T-helper 2 cell (primary cell): ENCODE measurements around the gene SNX13.
"Not testable (repeated sequence)": the region's sequence is repeated elsewhere in the genome, so short reads cannot be mapped to it uniquely, and the experiment has no call there.

Experiments used
- DNase-seq, 5 experiments: peaks; one replicate each; pipeline versions ENCODE4 v3.0.0 to v3.0.0-alpha.2; 2012 to 2022

SNX13 gene

DNA sequence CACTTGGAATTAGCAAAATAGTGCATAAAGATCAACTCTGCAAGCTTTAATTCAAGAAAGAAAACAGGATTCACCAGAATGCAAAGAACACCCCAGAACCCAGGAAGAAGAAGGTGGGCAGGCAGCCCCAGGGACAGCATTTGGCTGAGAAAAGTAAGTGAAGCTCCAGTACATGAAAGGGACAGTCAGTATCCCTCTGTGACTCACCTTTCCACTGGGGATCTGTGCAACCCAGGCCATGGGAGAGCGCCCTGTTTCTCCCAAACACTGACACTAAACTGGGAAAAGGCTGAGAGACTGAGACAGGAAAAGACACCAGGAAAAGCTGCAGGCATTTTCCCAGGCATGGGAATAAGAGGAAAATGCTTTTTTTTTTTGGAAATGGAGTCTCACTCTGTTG lies 28.2 kb downstream of the SNX13 start:
- DNase-seq: no peak

DNA sequence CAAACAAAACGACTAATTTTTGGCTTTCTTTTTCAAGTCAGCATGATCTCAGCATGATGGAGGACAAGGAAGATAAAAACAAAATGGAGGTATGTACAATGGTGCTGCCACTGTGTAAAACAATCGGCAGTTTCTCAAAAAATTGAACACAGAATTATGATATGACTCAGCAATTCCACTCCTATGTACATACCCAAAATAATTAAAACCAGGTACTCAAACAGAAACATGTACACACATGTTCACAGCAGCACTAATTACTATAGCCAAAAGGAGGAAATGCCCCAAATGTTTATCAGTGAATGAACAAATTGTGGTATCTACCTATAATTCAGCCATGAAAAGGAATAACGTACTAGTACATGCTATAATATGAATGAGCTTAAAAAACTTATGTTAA lies 29.9 kb downstream of the SNX13 start:
- DNase-seq: peak in 1 of 5 experiments; percentile 10

DNA sequence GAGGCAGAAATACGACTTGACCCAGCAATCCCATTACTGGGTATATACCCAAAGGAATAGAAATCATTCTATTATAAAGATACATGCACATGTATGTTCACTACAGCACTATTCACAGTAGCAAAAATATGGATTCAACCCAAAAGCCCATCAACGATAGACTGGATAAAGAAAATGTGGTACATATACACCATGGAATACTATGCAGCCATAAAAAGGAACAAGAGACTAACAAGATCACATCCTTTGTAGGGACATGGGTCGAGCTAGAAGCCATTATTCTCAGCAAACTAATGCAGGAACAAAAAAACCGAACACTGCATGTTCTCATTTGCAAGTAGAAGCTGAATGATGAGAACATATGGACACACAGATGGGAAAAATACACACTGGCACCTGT lies 31.0 kb downstream of the SNX13 start:
- DNase-seq: not testable (repeated sequence)

DNA sequence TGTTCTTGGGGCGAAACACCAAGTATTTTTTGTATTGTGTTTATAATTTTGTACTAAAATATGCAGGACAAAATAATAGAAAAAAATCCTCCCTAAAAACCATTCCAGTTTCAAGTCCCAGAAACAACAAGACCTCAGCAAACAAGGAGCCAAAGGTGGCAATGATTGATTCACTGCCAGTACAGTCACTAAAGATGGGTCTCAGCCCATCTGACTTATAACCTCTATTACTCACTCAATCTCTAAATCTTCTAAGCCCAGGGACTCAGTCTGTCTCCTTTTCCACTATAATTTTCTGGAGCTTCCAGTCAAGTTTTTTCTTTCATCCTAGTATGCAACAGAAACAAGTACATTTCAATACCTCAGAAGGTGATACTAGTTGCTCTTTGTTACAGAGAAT lies 33.3 kb downstream of the SNX13 start:
- no peak for DNase-seq

DNA sequence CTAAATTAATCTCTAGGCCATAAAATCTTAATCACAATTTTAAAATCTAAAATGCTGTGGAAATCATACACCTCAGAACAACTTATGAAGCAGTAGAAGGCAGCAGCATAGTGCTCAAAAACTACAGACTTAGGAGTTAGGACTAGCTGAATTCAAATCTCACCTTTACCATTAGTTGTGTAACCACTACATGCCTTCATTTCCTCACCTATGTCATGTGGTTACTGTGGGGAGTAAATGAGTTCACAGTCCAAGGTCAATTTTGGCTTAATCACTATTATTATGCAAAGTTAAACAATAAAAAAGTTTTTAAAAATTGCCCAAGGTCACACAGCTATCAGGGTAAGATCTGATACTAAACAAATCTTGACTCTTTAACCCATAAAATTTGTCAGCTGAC lies 37.0 kb downstream of the SNX13 start:
- DNase-seq: peak in 1 of 5 experiments; percentile 15

DNA sequence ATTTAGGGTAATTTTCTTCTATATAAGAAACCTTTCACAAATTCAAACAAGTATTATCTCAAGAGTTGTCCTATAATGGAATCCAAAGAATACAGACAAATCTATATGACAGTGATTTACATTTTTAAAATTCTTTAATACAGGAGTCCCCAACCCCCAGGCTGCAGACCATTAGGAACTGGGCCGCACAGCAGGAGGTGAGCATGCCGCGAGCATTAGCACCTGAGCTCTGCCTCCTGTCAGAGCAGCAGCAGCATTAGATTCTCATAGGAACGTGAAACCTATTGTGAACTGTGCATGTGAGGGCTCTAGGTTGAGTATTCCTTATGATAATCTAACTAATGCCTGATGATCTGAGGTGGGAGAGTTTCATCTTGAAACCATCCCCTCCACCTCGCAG lies 37.7 kb downstream of the SNX13 start:
- no peak for DNase-seq

DNA sequence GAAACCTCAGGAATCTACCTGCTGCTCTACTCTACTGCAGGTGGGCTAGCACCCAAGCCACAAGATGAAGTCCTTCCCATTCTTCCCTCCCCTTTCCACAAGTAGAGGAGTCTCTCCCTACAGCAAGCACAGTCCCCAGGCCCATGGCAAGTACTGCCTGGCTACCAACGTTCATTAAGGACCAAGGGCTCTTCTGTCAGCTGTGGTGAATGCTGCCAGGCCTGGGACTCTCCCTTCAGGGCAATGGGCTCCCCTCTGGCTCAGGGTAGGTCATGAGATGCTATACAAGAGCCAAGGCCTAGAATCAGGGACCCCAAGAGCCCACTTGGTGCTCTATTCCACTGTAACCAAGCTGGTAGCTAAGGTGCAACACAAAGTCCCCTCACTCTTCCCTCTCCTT lies 39.8 kb downstream of the SNX13 start:
- no peak for DNase-seq

DNA sequence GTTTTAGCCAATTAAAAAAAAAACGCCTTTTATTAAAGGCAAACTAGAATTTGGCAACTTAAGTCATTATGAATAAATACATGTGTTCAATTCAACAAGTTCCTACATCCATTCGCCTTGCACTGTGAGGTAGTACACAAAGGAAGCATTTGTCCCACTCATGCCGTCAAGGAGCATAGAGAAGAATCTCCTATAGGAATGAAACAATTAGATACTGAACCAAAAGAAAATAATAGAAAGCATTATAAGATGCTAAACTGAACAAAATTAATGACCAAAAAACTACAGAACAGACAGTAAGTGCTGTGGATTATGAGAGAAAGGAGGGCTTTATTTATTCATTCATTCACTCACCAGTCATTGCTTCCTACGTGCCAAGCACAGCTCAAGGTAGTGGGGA lies 42.2 kb downstream of the SNX13 start:
- no peak for DNase-seq

DNA sequence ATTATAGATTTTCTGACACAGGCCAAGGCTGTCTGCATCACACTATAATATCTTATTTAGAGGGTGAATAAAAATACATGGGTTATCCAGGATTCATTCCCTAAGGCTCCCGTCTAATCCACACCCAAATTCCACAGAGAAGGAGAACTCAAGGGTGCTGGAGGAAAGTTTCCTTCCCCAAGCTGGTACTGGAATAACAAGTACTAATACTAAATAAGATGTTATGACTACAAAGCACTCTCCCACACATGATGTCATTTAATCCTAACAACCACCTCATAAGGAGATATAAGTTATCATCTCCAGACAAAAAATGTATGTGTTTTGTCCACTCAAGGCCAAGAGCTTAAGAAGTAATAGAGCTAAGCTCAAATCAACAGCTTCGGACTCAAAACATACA lies 53.0 kb downstream of the SNX13 start:
- no peak for DNase-seq

DNA sequence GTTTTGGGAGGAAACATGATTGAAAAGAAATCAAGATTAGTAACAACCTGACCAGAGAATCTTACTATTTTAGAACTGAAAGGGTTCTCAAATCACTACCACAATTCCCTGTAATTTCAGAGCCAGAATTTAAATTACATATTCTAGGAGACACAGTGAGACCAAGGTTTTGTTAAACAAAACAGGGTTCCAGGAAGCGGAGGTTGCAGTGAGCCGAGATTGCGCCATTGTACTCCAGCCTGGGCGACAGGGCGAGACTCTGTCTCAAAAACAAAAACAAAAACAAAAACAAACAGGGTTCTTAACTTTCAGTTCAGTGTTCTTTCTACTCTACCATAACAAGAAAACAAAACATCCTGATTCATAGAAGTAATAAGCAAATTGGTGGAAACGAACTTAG lies 57.6 kb downstream of the SNX13 start:
- no peak for DNase-seq

DNA sequence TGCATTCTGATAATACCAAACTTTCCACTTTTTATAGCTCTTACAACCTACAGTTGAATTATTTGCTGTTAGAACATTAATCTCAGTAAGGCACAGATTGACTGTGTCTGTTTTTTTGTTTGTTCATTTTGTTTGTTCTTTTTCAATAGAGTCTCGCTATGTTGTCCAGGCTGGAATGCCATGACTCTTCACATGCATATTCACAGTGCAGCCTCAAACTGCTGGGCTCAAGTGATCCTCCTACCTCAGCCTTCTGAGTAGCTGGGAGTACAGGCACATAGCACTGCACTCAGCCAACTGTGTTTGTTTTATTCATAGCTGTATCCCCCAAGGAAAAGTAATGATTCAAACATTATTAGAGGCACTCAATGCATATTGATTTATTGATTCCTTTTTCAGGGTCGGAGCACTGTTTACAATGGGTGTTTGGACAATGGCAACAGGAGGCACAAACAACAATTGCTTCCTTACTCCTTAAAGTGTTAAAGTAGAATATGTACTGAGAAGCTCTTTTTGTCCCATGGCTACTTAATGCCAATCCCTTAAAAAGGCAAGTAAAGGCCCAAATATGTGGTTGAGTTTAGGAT lies 61.1 kb downstream of the SNX13 start:
- DNase-seq: no peak

DNA sequence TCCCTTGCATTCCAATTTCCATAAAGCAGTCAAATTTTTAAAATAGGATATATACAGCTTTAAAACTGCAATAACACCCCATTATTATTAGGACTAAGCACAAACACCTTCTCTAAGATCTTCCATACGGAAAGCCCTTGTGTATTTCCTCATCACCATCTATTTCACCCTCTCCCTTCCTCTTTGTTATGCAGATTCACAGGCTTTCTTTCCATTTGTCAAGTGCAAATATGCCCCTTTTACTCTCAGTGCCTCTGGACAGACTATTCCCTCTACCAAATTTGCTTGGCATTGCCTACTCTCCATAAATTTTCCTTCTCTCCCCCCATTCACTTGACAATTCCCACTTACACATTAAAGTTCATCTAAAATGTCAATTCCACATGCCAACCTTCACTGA lies 61.7 kb downstream of the SNX13 start:
- no peak for DNase-seq

DNA sequence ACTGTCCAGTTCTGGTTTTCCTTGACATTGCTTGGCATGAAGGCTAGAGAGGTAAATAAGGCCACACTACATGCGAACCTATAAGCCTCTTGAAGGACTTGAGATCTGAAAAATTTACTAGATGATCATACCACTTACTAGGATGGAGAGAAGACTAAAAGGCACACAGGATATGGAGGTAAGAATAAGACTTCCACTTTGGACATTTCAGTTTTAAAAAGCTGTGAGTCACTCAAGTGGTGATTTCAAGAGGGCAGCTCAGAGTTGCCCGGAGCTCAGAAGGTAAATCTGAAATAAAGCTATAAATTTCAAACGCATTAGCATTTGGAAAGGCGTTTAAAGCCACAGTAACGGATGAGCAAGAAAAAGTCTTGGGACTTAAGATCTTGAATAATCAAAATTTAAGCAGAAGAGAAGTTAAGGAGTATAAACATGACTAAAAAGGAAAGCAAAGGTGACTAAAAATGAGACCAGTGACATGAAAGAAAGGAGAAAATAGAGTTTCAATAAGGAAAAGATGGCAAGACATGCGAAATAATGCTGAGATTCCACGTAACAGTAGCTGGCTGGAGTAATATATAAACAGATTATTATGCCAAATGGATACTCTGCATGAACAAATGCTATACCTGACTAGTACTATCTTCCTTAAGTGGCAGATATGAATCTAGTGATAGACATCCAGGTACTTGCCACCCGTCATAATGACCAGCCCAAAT lies 68.3 kb downstream of the SNX13 start:
- peak in 1 of 5 experiments; percentile 71 for DNase-seq

DNA sequence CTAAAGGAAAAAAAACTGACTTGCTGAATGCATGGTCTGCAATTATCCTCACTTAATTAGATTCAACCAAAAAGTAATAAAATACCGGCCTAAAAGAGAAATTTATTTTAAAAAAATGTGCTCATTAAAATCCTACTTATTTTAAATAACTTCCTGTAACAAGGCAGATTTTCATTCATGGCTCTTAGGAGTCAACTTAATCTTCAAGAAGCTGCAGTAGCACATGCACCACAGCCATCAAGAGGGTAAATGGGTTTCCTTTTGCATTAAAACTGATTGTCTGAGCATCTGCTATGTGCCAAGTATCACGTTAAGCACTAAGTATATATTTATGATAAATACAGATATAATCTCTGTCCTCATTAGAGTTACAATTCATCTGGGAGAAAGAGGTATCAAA lies 69.9 kb downstream of the SNX13 start:
- DNase-seq: no peak

DNA sequence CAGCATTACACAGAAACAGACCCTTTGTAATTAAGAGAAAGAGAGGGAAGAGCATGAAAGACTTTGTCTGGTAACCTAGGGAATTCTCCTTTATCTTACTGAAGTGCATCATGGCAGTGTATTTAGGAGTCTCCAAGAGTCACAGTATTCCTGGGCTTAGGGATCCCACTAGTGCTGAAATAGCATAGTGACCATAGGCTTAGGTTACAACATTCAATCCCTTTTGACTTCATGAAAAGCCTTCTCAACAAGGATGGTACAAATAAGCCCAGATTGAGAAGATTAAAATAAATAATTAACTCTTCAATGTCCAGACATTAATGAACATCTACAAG lies 76.5 kb downstream of the SNX13 start:
- no peak for DNase-seq

DNA sequence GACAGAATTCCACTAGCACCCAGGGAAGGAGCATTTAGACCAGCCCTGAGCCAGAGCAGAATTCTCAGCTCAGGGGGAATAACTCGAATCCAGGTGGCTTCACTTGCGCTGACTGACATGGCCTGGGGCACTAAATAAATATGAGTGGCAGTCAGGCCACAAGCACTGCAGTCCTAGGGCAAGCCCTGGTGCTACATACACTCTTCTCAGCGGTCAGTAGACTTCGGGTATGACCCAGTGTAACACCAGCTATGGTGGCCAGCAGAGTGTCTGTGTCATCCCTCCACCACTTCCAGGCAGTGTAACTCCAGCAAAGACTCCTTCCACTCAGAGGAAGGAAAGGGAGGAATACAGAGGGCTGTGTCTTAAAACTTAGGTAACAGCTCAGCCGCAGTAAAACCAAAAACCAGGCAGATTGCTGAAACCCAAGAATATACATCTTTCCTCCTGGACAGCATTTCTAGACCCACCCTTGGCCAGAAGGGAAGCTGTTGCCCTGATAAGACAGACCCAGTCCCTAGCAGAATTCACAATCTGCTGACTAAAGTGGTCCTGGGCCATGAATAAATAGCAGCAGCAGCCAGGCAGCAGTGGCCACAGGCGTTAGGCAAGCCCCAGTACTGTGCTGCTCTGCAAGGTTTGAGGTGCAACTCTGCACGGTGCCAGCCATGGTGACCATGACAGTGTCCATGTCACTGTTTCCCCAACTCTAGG lies 77.0 kb downstream of the SNX13 start:
- no peak for DNase-seq

DNA sequence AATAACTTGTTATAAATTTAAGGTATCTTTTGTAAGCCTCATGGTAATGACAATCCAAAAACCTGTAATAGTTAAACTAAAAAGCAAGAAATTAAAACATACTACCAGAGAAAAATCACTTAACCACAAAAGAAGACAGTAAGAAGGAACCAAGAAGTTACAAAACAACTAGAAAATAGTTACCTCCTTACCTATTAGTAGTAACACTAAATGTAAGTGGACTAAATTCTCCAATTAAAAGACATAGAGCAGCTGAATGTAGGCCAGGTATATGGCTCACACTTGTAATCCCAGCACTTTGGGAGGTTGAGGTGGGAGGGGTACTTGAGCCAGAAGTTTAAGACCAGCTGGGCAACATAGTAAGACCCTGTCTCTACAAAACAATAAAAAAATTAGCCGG lies 84.0 kb downstream of the SNX13 start:
- DNase-seq: no peak

DNA sequence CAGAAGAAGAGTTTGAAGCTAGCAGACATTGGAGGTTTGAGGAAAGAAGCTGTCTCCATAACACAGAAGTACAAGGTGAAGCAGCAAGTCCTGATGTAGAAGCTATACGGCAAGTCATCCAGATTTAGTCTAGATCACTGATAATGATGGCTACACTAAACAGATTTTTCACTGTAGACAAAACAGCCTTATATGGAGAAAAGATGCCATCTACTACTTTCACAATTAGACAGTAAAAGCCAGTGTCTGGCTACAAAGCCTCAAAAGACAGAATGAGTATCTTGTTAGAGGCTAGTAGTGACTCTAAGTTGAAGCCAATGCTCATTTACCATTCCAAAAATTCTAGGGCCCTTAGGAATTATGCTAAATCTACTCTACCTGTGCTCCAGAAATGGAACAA lies 85.1 kb downstream of the SNX13 start:
- DNase-seq: peak in 1 of 5 experiments; percentile 84

DNA sequence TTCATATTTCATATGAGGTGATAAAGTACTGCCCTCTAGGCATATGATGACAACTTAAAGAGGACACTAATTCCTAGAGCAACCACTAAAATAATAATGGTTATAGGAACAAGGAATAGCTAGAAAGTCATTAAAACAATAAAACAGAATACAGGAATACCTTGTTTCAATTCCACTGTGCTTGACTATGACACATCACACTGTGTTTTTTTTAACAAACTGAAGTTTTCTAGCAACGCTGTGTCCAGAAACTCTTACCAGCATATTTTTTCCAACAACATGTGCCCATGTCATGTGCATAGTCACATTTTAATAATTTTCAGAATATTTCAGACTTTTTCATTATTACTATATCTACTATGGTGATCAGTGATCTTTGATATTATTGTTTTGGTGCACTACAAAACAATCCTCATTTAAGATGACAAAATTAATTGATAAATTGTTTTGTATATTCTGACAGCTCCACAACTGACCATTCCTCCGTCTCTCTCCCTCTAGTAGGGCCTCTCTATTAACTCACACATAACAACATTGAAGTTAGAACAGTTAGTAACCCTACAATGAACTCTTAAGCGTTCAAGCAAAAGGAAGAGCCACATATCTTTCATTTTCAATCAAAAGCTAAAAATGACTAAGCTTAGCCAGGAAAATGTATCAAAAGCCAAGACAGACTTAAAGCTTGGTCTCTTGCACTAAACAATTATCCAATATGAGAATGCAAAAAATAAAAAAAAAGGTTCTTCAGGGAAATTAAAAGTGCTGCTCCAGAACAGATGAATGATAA lies 85.8 kb downstream of the SNX13 start:
- DNase-seq: peak in 1 of 5 experiments; percentile 69

DNA sequence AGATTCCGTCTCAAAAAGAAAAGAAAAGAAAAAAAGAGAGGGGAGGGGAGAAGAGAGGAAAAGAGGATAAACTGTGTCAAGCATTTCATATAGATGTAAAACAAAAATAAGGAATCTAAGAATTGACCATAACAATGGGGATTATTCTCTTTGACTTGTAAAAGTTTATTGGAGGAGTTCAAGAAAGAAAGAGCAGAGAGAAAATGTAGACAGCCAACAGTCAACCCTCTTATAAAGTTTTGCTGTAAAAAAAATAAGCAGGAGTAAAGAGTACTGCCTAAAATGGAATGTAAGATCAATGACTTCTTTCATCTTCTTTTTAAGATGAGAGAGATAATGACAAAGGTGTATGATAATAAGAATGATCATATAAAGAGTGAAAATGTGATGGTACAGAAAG lies 87.9 kb downstream of the SNX13 start:
- no peak for DNase-seq

DNA sequence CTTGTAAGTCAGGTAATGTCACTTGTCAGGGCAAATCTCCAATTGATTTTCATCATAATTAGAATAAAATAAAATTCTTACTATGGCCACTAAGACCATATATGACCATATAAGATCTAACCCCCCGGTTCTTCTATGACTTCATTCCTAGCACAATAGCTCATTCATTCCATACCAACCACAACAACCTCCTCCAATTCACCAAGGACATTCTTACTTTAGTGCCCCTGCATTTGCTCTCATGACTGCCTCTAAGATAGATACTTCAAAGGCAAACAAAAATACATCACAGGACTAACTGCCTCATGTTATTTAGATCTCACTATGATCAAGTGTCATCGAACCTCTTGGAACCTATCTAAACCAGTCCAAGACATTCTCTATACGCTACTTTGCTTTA lies 90.8 kb downstream of the SNX13 start:
- no peak for DNase-seq

DNA sequence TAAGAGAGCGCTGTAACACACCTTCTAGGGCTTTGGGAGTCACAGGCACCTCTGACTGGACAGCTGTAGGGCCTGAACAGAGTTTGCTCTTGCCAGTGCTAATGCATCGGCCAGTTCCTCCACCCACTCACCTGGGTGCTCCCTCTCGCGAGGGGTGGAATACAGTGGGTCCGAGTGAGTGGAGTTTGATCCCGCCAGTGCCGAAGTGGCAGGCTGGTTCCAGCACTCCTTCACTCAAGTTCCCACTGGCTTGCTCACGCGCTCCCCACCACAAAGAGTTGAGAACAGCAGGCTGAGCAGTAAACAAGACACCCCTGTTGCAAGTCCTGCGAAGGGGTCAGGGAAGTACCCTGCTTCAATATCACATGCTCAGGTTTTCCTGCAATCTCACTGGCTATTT lies 91.8 kb downstream of the SNX13 start:
- DNase-seq: no peak

DNA sequence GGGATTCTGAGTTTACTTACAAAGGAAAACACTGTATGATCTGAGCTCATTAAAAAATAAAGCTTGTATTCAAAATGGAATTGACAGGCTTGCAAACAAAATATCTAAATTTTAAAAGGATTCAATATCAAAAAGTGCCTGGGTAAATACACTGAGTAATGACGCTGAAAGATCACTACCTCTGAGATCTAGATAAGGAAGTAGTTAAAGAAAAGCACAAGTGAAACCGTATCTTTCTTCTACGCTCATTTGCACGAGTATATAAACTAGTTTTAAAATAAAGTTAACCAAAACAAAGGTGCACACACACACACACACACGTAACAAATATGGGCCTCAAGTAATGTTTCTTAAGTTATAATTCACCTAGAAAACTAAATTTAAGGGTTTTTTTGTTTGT lies 93.4 kb downstream of the SNX13 start:
- peak in 1 of 5 experiments; percentile 25 for DNase-seq

DNA sequence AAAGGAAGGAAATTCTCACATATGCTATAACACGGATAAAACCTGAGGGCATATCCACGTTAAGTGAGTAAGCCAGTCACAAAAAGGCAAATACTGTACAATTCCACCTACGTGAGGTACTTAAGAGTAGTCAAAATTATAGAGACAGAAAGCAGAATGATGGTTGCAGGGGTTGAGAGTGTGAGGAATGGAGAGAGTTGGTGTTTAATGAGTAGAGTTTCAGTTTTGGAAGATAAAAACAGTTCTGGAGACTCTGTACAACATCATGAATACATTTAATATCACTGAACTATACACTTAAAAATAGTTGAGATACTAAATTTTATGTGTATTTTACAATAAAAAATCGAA lies 95.1 kb downstream of the SNX13 start:
- no peak for DNase-seq
